ENCODE measurements around the gene GPS1. TPM values are rescaled to one million over a fixed set of nuclear protein-coding genes. Genes with fewer than 3 reads are reported as not detected.

The GPS1 gene
- total and polyA plus RNA-seq, 2 donors from 2014 or later: 99.3 to 149 TPM

GRCh38 chr17:82015311-82015971 is 36.3 kb upstream of the GPS1 start:
- intact Hi-C loops (cut with DNase I): loop anchor here (10.0 kb wide), 1 partner anchor 51 kb away; the partner anchor contains the start of gene NOTUM
- Histone ChIP-seq H3K27ac (ENCODE audit: low read depth in 2 of 2, low read length in 2 of 2) (no peak overlapping the region), H3K27me3 (ENCODE audit: control insufficient read depth, insufficient read depth, low read length) (no peaks in the 10 kb centered on the region), H3K9ac (ENCODE audit: low read length in 3 of 3) (no peak overlapping the region), H3K4me1 (ENCODE audit: control insufficient read depth in 2 of 3, insufficient read depth in 2 of 3, low read depth in 1 of 3, low read length in 3 of 3) (no peaks in the 10 kb centered on the region), H3K9me3 (ENCODE audit: control insufficient read depth in 2 of 3, insufficient read depth in 1 of 3, low read length in 3 of 3) (no peaks in the 10 kb centered on the region), H3K4me3 (ENCODE audit: low read length in 3 of 3) (no peak overlapping the region), H3K36me3 (ENCODE audit: control insufficient read depth in 2 of 3, insufficient read depth in 3 of 3, low read length in 3 of 3) (no peaks in the 10 kb centered on the region)
- no peak for DNase-seq
- no peak for TF ChIP-seq CTCF (IDR thresholded peaks at IDR 0.05; ENCODE audit: borderline replicate concordance, extremely low read depth, insufficient read depth)
- no peak for FAIRE-seq

GRCh38 chr17:82016061-82016874 is 35.4 kb upstream of the GPS1 start:
- intact Hi-C loops (cut with DNase I): loop anchor here (10.0 kb wide), 1 partner anchor 51 kb away; the partner anchor contains the start of gene NOTUM
- Histone ChIP-seq H3K9ac (ENCODE audit: low read length in 3 of 3) (no peak overlapping the region), H3K36me3 (ENCODE audit: control insufficient read depth in 2 of 3, insufficient read depth in 3 of 3, low read length in 3 of 3) (no peaks in the 10 kb centered on the region), H3K4me1 (ENCODE audit: control insufficient read depth in 2 of 3, insufficient read depth in 2 of 3, low read depth in 1 of 3, low read length in 3 of 3) (peaks cover 0 to 5% (median 4%) of the 10 kb centered on the region in 3 donors), H3K4me3 (ENCODE audit: low read length in 3 of 3) (no peak overlapping the region), H3K9me3 (ENCODE audit: control insufficient read depth in 2 of 3, insufficient read depth in 1 of 3, low read length in 3 of 3) (no peaks in the 10 kb centered on the region), H3K27me3 (ENCODE audit: control insufficient read depth, insufficient read depth, low read length) (no peaks in the 10 kb centered on the region), H3K27ac (ENCODE audit: low read depth in 2 of 2, low read length in 2 of 2) (no peak overlapping the region)
- no peak for DNase-seq
- TF ChIP-seq CTCF (IDR thresholded peaks at IDR 0.05; ENCODE audit: borderline replicate concordance, extremely low read depth, insufficient read depth): no peak
- FAIRE-seq: no peak

GRCh38 chr17:82016875-82017459 is 34.7 kb upstream of the GPS1 start:
- H3K4me3 ChIP-seq (ENCODE audit: low read length in 3 of 3): no peak overlapping the region
- no peak for TF ChIP-seq CTCF (IDR thresholded peaks at IDR 0.05; ENCODE audit: borderline replicate concordance, extremely low read depth, insufficient read depth)
- intact Hi-C loops (cut with DNase I): loop anchor here (10.0 kb wide), 1 partner anchor 52 kb away; the partner anchor contains the start of gene NOTUM
- no peak overlapping the region for H3K9ac ChIP-seq (ENCODE audit: low read length in 3 of 3)
- FAIRE-seq: no peak
- no peaks in the 10 kb centered on the region for H3K27me3 ChIP-seq (ENCODE audit: control insufficient read depth, insufficient read depth, low read length)
- no peaks in the 10 kb centered on the region for H3K9me3 ChIP-seq (ENCODE audit: control insufficient read depth in 2 of 3, insufficient read depth in 1 of 3, low read length in 3 of 3)
- no peaks in the 10 kb centered on the region for H3K36me3 ChIP-seq (ENCODE audit: control insufficient read depth in 2 of 3, insufficient read depth in 3 of 3, low read length in 3 of 3)
- H3K27ac ChIP-seq (ENCODE audit: low read depth in 2 of 2, low read length in 2 of 2): no peak overlapping the region
- DNase-seq: no peak
- H3K4me1 ChIP-seq (ENCODE audit: control insufficient read depth in 2 of 3, insufficient read depth in 2 of 3, low read depth in 1 of 3, low read length in 3 of 3): peaks cover 0 to 11% (median 6%) of the 10 kb centered on the region in 3 donors

Measured in kidney (tissue), 14 donors.